Loucy (cell line): ENCODE results near the gene MUC5AC.
"Not testable (repeated sequence)": the region's sequence is repeated elsewhere in the genome, so short reads cannot be mapped to it uniquely, and the experiment has no call there.

ENCODE experiments used
- H2AFZ ChIP-seq: fragments of 200-600 bp; sonication (generic); 2 replicates; pipeline ENCODE4 v1.6.0; 2016; ENCODE audit warnings: antibody characterized with exemption, mild to moderate bottlenecking, low read length, moderate library complexity
- H3F3A ChIP-seq: fragments of 200-600 bp; 2 replicates; pipeline ENCODE4 v1.6.0; 2016; ENCODE audit warnings: antibody characterized with exemption, low read depth, mild to moderate bottlenecking
- H3K27me3 ChIP-seq: fragments of 200-600 bp; sonication (generic); 2 replicates; pipeline ENCODE4 v1.6.1; 2014; ENCODE audit warnings: low read length, mild to moderate bottlenecking; ENCODE audit not compliant: insufficient read depth, poor library complexity, severe bottlenecking
- H3K36me3 ChIP-seq: fragments of 200-600 bp; sonication (generic); 2 replicates; pipeline ENCODE4 v1.6.1; 2016; ENCODE audit warnings: low read length; ENCODE audit not compliant: insufficient read depth
- H3K4me1 ChIP-seq: fragments of 200-600 bp; sonication (generic); 2 replicates; pipeline ENCODE4 v1.5.1; 2014; ENCODE audit warnings: low read length, mild to moderate bottlenecking; ENCODE audit not compliant: insufficient read depth, poor library complexity, severe bottlenecking
- H3K4me2 ChIP-seq: fragments of 200-600 bp; sonication (generic); 2 replicates; pipeline ENCODE4 v1.6.0; 2014; ENCODE audit warnings: antibody characterized with exemption, low read length, low read depth, mild to moderate bottlenecking; ENCODE audit not compliant: poor library complexity, severe bottlenecking
- H3K4me3 ChIP-seq: fragments of 200-600 bp; sonication (generic); 2 replicates; pipeline ENCODE4 v1.5.1; 2014; ENCODE audit warnings: low read length, mild to moderate bottlenecking, mixed read lengths; ENCODE audit not compliant: poor library complexity, severe bottlenecking
- H3K79me2 ChIP-seq: fragments of 200-600 bp; sonication (generic); 2 replicates; pipeline ENCODE4 v1.6.1; 2014; ENCODE audit warnings: low read length; ENCODE audit not compliant: insufficient read depth
- H3K9ac ChIP-seq: fragments of 200-600 bp; sonication (generic); 2 replicates; pipeline ENCODE4 v1.6.0; 2014; ENCODE audit warnings: mild to moderate bottlenecking, low read depth, low read length, moderate library complexity; ENCODE audit not compliant: poor library complexity, severe bottlenecking
- H3K9me2 ChIP-seq: fragments of 200-600 bp; sonication (generic); replicated peaks from 2 replicates; pipeline ENCODE4 v1.6.1; 2016; ENCODE audit warnings: low read depth, low read length, mixed read lengths
- H3K9me3 ChIP-seq: fragments of 200-600 bp; sonication (generic); 2 replicates; pipeline ENCODE4 v1.6.1; 2014; ENCODE audit warnings: mild to moderate bottlenecking, antibody characterized with exemption, low read length, low read depth; ENCODE audit not compliant: insufficient read depth
- H4K20me1 ChIP-seq: fragments of 200-600 bp; sonication (generic); 2 replicates; pipeline ENCODE4 v1.6.0; 2014; ENCODE audit warnings: antibody characterized with exemption, low read length, mild to moderate bottlenecking; ENCODE audit not compliant: insufficient read depth, poor library complexity, severe bottlenecking
- CTCF ChIP-seq: fragments of 200-600 bp; sonication (generic); conservative IDR thresholded peaks from 2 replicates; pipeline ENCODE4 v1.5.1; 2014; ENCODE audit warnings: mild to moderate bottlenecking, antibody characterized with exemption, low read length
- EZH2phosphoT487 ChIP-seq: fragments of 200-600 bp; IDR thresholded peaks from 2 replicates; pipeline ENCODE4 v1.6.1; 2018; ENCODE audit warnings: antibody characterized with exemption, mild to moderate bottlenecking, moderate library complexity, borderline replicate concordance

Gene MUC5AC

GRCh38 chr11:1209371-1210057 lies 51.8 kb downstream of the MUC5AC start:
- Histone ChIP-seq H3K9me2 (no peaks in the 10 kb centered on the region), H3K79me2 (no peaks in the 10 kb centered on the region), H3K4me1 (no peaks in the 10 kb centered on the region), H3K9ac (no peak overlapping the region), H3K4me2 (no peak overlapping the region), H4K20me1 (no peaks in the 10 kb centered on the region), H2AFZ (no peak overlapping the region), H3K27me3 (no peaks in the 10 kb centered on the region), H3K36me3 (no peaks in the 10 kb centered on the region), H3K4me3 (no peak overlapping the region), H3K9me3 (peaks cover 18% of the 10 kb centered on the region; the same call in 1 of the 2 replicates), H3F3A (no peaks in the 10 kb centered on the region)
- no peak for TF ChIP-seq CTCF

GRCh38 chr11:1211838-1212237 lies 54.1 kb downstream of the MUC5AC start:
- Histone ChIP-seq H3K4me3 (no peak overlapping the region), H3K27me3 (no peaks in the 10 kb centered on the region), H2AFZ (no peak overlapping the region), H3K9ac (no peak overlapping the region), H3K79me2 (no peaks in the 10 kb centered on the region), H3K9me3 (peaks cover 25% of the 10 kb centered on the region; the same call in 1 of the 2 replicates), H3K9me2 (no peaks in the 10 kb centered on the region), H3K4me2 (no peak overlapping the region), H3F3A (no peaks in the 10 kb centered on the region), H3K36me3 (no peaks in the 10 kb centered on the region), H3K4me1 (no peaks in the 10 kb centered on the region), H4K20me1 (no peaks in the 10 kb centered on the region)
- TF ChIP-seq CTCF (no peak), EZH2phosphoT487 (no peak)

GRCh38 chr11:1215826-1216225 lies 58.1 kb downstream of the MUC5AC start:
- not testable (repeated sequence) for H3K9me2 ChIP-seq, H3K36me3 ChIP-seq, H3K27me3 ChIP-seq, H3K4me3 ChIP-seq, H3K4me1 ChIP-seq, H4K20me1 ChIP-seq, H3K79me2 ChIP-seq, H3F3A ChIP-seq, H3K4me2 ChIP-seq, H2AFZ ChIP-seq, H3K9ac ChIP-seq
- H3K9me3 ChIP-seq: peaks cover 19% of the 10 kb centered on the region; the same call in 1 of the 2 replicates

GRCh38 chr11:1217151-1217550 lies 59.4 kb downstream of the MUC5AC start:
- no peak overlapping the region for H3K4me2 ChIP-seq
- no peak overlapping the region for H3K9ac ChIP-seq
- no peak for TF ChIP-seq CTCF
- no peak for TF ChIP-seq EZH2phosphoT487
- H4K20me1 ChIP-seq: no peaks in the 10 kb centered on the region
- no peaks in the 10 kb centered on the region for H3K4me1 ChIP-seq
- no peaks in the 10 kb centered on the region for H3K36me3 ChIP-seq
- no peaks in the 10 kb centered on the region for H3K79me2 ChIP-seq
- no peaks in the 10 kb centered on the region for H3K27me3 ChIP-seq
- H2AFZ ChIP-seq: no peak overlapping the region
- no peaks in the 10 kb centered on the region for H3F3A ChIP-seq
- H3K4me3 ChIP-seq: no peak overlapping the region
- peaks cover 10% of the 10 kb centered on the region; the same call in 1 of the 2 replicates for H3K9me3 ChIP-seq
- no peaks in the 10 kb centered on the region for H3K9me2 ChIP-seq
